ENCODE measurements around the gene DPYD. TPM values are rescaled to one million over a fixed set of nuclear protein-coding genes. Genes with fewer than 3 reads are reported as not detected.
A peak's percentile ranks its signal among the peaks of the same experiment; 100 is the strongest.

DPYD gene
- total RNA-seq, 1 donor from 2014 or later = 5.9 TPM

- no peaks in the 10 kb centered on the region for H3K9me3 Mint-ChIP-seq
- TF ChIP-seq CTCF (conservative IDR thresholded peaks at IDR 0.05) = no peak
- DNase-seq (ENCODE audit: low read depth, low spot score) = no peak
- H3K27me3 Mint-ChIP-seq (ENCODE audit: low read depth) = peaks cover 10% of the 10 kb centered on the region
- H3K4me1 Mint-ChIP-seq = peaks cover 39% of the 10 kb centered on the region
- no peaks in the 10 kb centered on the region for H3K36me3 Mint-ChIP-seq (ENCODE audit: low read depth)
- H3K4me3 Mint-ChIP-seq = no peak overlapping the region
- H3K27ac Mint-ChIP-seq (ENCODE audit: unreplicated experiment) = no peak overlapping the region
Observed at GRCh38 chr1:97925151-97925550, 4.3 kb upstream of the DPYD start.

- Mint-ChIP-seq H3K9me3 (no peaks in the 10 kb centered on the region), H3K4me3 (no peak overlapping the region), H3K4me1 (peaks cover 49% of the 10 kb centered on the region), H3K27me3 (ENCODE audit: low read depth) (peaks cover 24% of the 10 kb centered on the region), H3K36me3 (ENCODE audit: low read depth) (no peaks in the 10 kb centered on the region), H3K27ac (ENCODE audit: unreplicated experiment) (no peak overlapping the region)
- no peak for TF ChIP-seq CTCF (conservative IDR thresholded peaks at IDR 0.05)
- no peak for DNase-seq (ENCODE audit: low read depth, low spot score)
Observed at GRCh38 chr1:97923811-97924210, 3.0 kb upstream of the DPYD start.

- peak overlapping the region; percentile 93 for H3K4me3 Mint-ChIP-seq
- no peaks in the 10 kb centered on the region for H3K9me3 Mint-ChIP-seq
- H3K36me3 Mint-ChIP-seq (ENCODE audit: low read depth) = no peaks in the 10 kb centered on the region
- no peak for TF ChIP-seq CTCF (conservative IDR thresholded peaks at IDR 0.05)
- peaks cover 27% of the 10 kb centered on the region for H3K27me3 Mint-ChIP-seq (ENCODE audit: low read depth)
- no peak for DNase-seq (ENCODE audit: low read depth, low spot score)
- peaks cover 56% of the 10 kb centered on the region for H3K4me1 Mint-ChIP-seq
- H3K27ac Mint-ChIP-seq (ENCODE audit: unreplicated experiment) = peak overlapping the region; percentile 85
Observed at GRCh38 chr1:97920276-97920831, 480 bp downstream of the DPYD start.

- Mint-ChIP-seq H3K9me3 (no peaks in the 10 kb centered on the region), H3K4me1 (peaks cover 50% of the 10 kb centered on the region), H3K27ac (ENCODE audit: unreplicated experiment) (no peak overlapping the region), H3K4me3 (peak overlapping the region; percentile 93), H3K36me3 (ENCODE audit: low read depth) (no peaks in the 10 kb centered on the region), H3K27me3 (ENCODE audit: low read depth) (peaks cover 27% of the 10 kb centered on the region)
- no peak for DNase-seq (ENCODE audit: low read depth, low spot score)
- TF ChIP-seq CTCF (conservative IDR thresholded peaks at IDR 0.05) = no peak
Observed at GRCh38 chr1:97919585-97920261, 1.1 kb downstream of the DPYD start.

- H3K4me1 Mint-ChIP-seq = peaks cover 50% of the 10 kb centered on the region
- H3K27me3 Mint-ChIP-seq (ENCODE audit: low read depth) = peaks cover 27% of the 10 kb centered on the region
- no peaks in the 10 kb centered on the region for H3K9me3 Mint-ChIP-seq
- TF ChIP-seq CTCF (conservative IDR thresholded peaks at IDR 0.05) = no peak
- DNase-seq (ENCODE audit: low read depth, low spot score) = no peak
- H3K4me3 Mint-ChIP-seq = peak overlapping the region; percentile 93
- no peak overlapping the region for H3K27ac Mint-ChIP-seq (ENCODE audit: unreplicated experiment)
- no peaks in the 10 kb centered on the region for H3K36me3 Mint-ChIP-seq (ENCODE audit: low read depth)
Observed at GRCh38 chr1:97918961-97919360, 1.9 kb downstream of the DPYD start.
